ENCODE measurements around the gene RPS29. TPM values are rescaled to one million over a fixed set of nuclear protein-coding genes. Genes with fewer than 3 reads are reported as not detected.

Gene RPS29
- polyA plus RNA-seq, 2 of the 4 experiments (the other 2 are of a cell fraction), result 3,539 to 3,909 TPM

- WGBS (ENCODE audit: missing lambda C conversion rate), result 85% methylated on average over 12 of the region's 12 CpGs
- no peak; a peak in 1 of 6 replicates for ATAC-seq
- FAIRE-seq, result no peak
- CTCF ChIA-PET, result no interaction called here
- POLR2A ChIA-PET, result no interaction called here
- TF ChIP-seq EP300 (IDR thresholded peaks at IDR 0.05) (no peak), RCOR1 (IDR thresholded peaks at IDR 0.05; ENCODE audit: low read depth, low read length) (no peak), BHLHE40 (IDR thresholded peaks at IDR 0.05; ENCODE audit: low read depth, low read length) (no peak), CTCF (IDR thresholded peaks at IDR 0.05) (no peak), ZNF302 (CRISPR knock-in tag; IDR thresholded peaks at IDR 0.05) (no peak), HMGXB4 (CRISPR knock-in tag; IDR thresholded peaks at IDR 0.05; ENCODE audit: borderline replicate concordance) (no peak), SMC3 (IDR thresholded peaks at IDR 0.05) (no peak), MYC (IDR thresholded peaks at IDR 0.05; ENCODE audit: borderline replicate concordance, low read length) (no peak), MAX (IDR thresholded peaks at IDR 0.05) (no peak), ATOH8 (CRISPR knock-in tag; IDR thresholded peaks at IDR 0.05; ENCODE audit: low read depth) (no peak), JUN (IDR thresholded peaks at IDR 0.05) (no peak), EHF (CRISPR knock-in tag; IDR thresholded peaks at IDR 0.05) (no peak), HEYL (CRISPR knock-in tag; IDR thresholded peaks at IDR 0.05) (no peak), ESRRA (IDR thresholded peaks at IDR 0.05; ENCODE audit: borderline replicate concordance, low read length) (no peak), CHD2 (IDR thresholded peaks at IDR 0.05; ENCODE audit: low read length, partially characterized antibody) (no peak), ZC3H11A (IDR thresholded peaks at IDR 0.05) (no peak), KDM1A (IDR thresholded peaks at IDR 0.05; ENCODE audit: low read depth) (no peak), NFE2L2 (conservative IDR thresholded peaks at IDR 0.05; ENCODE audit: low read length) (no peak), GATA3 (IDR thresholded peaks at IDR 0.05; ENCODE audit: borderline replicate concordance) (no peak)
- Histone ChIP-seq H3K4me2 (no peak overlapping the region), H3K4me1 (no peaks in the 10 kb centered on the region), H3K4me3 (no peak overlapping the region), H3K9me3 (peaks cover 4% of the 10 kb centered on the region; the same call in 1 of the 3 replicates), H3K27ac (no peak overlapping the region)
- DNase-seq (ENCODE audit: low read depth in 1 of 2, low spot score in 1 of 2), result no peak
Measured at GRCh38 chr14:49566714-49567113, 19.5 kb downstream of the RPS29 start.

GRCh38 chr14:49559979-49560768, 26.0 kb downstream of the RPS29 start:
- H3K9me3 ChIP-seq, result peaks cover 5% of the 10 kb centered on the region; the same call in 1 of the 3 replicates
- WGBS (ENCODE audit: missing lambda C conversion rate), result 54% methylated on average over 6 of the region's 6 CpGs
- ChIA-PET CTCF (no interaction called here), POLR2A (interaction anchor here (1.2 kb wide), 1 partner anchor 26 kb away, joined by 3 read pairs; the partner anchor contains the start of gene RPS29)
- H3K4me3 ChIP-seq, result no peak overlapping the region
- H3K4me2 ChIP-seq, result no peak overlapping the region
- no peak overlapping the region for H3K27ac ChIP-seq
- DNase-seq (ENCODE audit: low read depth in 1 of 2, low spot score in 1 of 2) (no peak), FAIRE-seq (no peak), ATAC-seq (no peak)
- no peaks in the 10 kb centered on the region for H3K4me1 ChIP-seq
- TF ChIP-seq JUN (IDR thresholded peaks at IDR 0.05) (no peak), TFCP2L1 (CRISPR knock-in tag; IDR thresholded peaks at IDR 0.05) (no peak), EHMT2 (IDR thresholded peaks at IDR 0.05; ENCODE audit: low read depth) (no peak), KDM1A (IDR thresholded peaks at IDR 0.05; ENCODE audit: low read depth) (no peak), HMGXB4 (CRISPR knock-in tag; IDR thresholded peaks at IDR 0.05; ENCODE audit: borderline replicate concordance) (no peak), RFX5 (IDR thresholded peaks at IDR 0.05) (no peak), ZSCAN20 (CRISPR knock-in tag; IDR thresholded peaks at IDR 0.05) (no peak), RNF2 (IDR thresholded peaks at IDR 0.05; ENCODE audit: borderline replicate concordance, low read depth) (no peak), BCL3 (IDR thresholded peaks at IDR 0.05) (no peak), HOXB13 (CRISPR knock-in tag; IDR thresholded peaks at IDR 0.05; ENCODE audit: low read depth) (no peak), PHF8 (IDR thresholded peaks at IDR 0.05; ENCODE audit: borderline replicate concordance, low read depth) (no peak), NPAS2 (CRISPR knock-in tag; IDR thresholded peaks at IDR 0.05; ENCODE audit: borderline replicate concordance) (no peak), EP300 (IDR thresholded peaks at IDR 0.05) (no peak)
